ENCODE data around the gene GPR3.

Gene GPR3

GRCh38 chr1:27427816-27428315 is 35.4 kb downstream of the GPR3 start:
- Histone ChIP-seq H3K27ac (ENCODE audit: low read depth, low read length) (no peak overlapping the region), H3K4me2 (ENCODE audit: low read depth, low read length, poor library complexity, severe bottlenecking) (no peak overlapping the region), H3K9ac (ENCODE audit: low read length) (no peak overlapping the region), H4K20me1 (ENCODE audit: low read depth, low read length) (peaks cover 3% of the 10 kb centered on the region; the same call in 1 of the 2 replicates), H3F3A (ENCODE audit: insufficient read depth) (0 out of 2 replicates have a peak, but pooled peaks cover 4% of the 10 kb centered on the region), H3K9me3 (ENCODE audit: insufficient read depth, low read length) (no peaks in the 10 kb centered on the region), H3K27me3 (ENCODE audit: low read length) (no peaks in the 10 kb centered on the region), H3K9me2 (replicated peaks; ENCODE audit: insufficient read depth, low read length) (no peaks in the 10 kb centered on the region), H2AFZ (ENCODE audit: low read depth, low read length, severe bottlenecking) (no peak overlapping the region), H3K79me2 (ENCODE audit: insufficient read depth, low read length) (peaks cover 61% of the 10 kb centered on the region), H3K4me3 (ENCODE audit: insufficient read depth, low read length, poor library complexity, severe bottlenecking) (no peak overlapping the region), H3K36me3 (ENCODE audit: low read length) (peaks cover 8% of the 10 kb centered on the region)
- TF ChIP-seq CTCF (IDR thresholded peaks at IDR 0.05; ENCODE audit: insufficient read depth, low read length, poor library complexity, severe bottlenecking) (no peak), EZH2phosphoT487 (conservative IDR thresholded peaks at IDR 0.05; ENCODE audit: low read length) (no peak)

GRCh38 chr1:27428316-27429028 is 36.0 kb downstream of the GPR3 start:
- Histone ChIP-seq H2AFZ (ENCODE audit: low read depth, low read length, severe bottlenecking) (no peak overlapping the region), H3K4me3 (ENCODE audit: insufficient read depth, low read length, poor library complexity, severe bottlenecking) (no peak overlapping the region), H3K9me3 (ENCODE audit: insufficient read depth, low read length) (no peaks in the 10 kb centered on the region), H3K36me3 (ENCODE audit: low read length) (peaks cover 8% of the 10 kb centered on the region), H3K27me3 (ENCODE audit: low read length) (no peaks in the 10 kb centered on the region), H3K79me2 (ENCODE audit: insufficient read depth, low read length) (peaks cover 65% of the 10 kb centered on the region), H3K9me2 (replicated peaks; ENCODE audit: insufficient read depth, low read length) (no peaks in the 10 kb centered on the region), H3K4me2 (ENCODE audit: low read depth, low read length, poor library complexity, severe bottlenecking) (no peak overlapping the region), H3K9ac (ENCODE audit: low read length) (no peak overlapping the region), H4K20me1 (ENCODE audit: low read depth, low read length) (peaks cover 3% of the 10 kb centered on the region; the same call in 1 of the 2 replicates), H3K27ac (ENCODE audit: low read depth, low read length) (no peak overlapping the region), H3F3A (ENCODE audit: insufficient read depth) (0 out of 2 replicates have a peak, but pooled peaks cover 4% of the 10 kb centered on the region)
- no peak for TF ChIP-seq EZH2phosphoT487 (conservative IDR thresholded peaks at IDR 0.05; ENCODE audit: low read length)
- no peak for TF ChIP-seq CTCF (IDR thresholded peaks at IDR 0.05; ENCODE audit: insufficient read depth, low read length, poor library complexity, severe bottlenecking)

GRCh38 chr1:27429029-27429425 is 36.6 kb downstream of the GPR3 start:
- no peak overlapping the region for H3K4me3 ChIP-seq (ENCODE audit: insufficient read depth, low read length, poor library complexity, severe bottlenecking)
- H3K27me3 ChIP-seq (ENCODE audit: low read length): no peaks in the 10 kb centered on the region
- TF ChIP-seq CTCF (IDR thresholded peaks at IDR 0.05; ENCODE audit: insufficient read depth, low read length, poor library complexity, severe bottlenecking) (no peak), EZH2phosphoT487 (conservative IDR thresholded peaks at IDR 0.05; ENCODE audit: low read length) (no peak)
- H3K27ac ChIP-seq (ENCODE audit: low read depth, low read length): no peak overlapping the region
- no peak overlapping the region for H3K4me2 ChIP-seq (ENCODE audit: low read depth, low read length, poor library complexity, severe bottlenecking)
- no peaks in the 10 kb centered on the region for H3K9me3 ChIP-seq (ENCODE audit: insufficient read depth, low read length)
- peaks cover 3% of the 10 kb centered on the region; the same call in 1 of the 2 replicates for H4K20me1 ChIP-seq (ENCODE audit: low read depth, low read length)
- no peak overlapping the region for H2AFZ ChIP-seq (ENCODE audit: low read depth, low read length, severe bottlenecking)
- H3F3A ChIP-seq (ENCODE audit: insufficient read depth): 0 out of 2 replicates have a peak, but pooled peaks cover 4% of the 10 kb centered on the region
- no peak overlapping the region for H3K9ac ChIP-seq (ENCODE audit: low read length)
- H3K79me2 ChIP-seq (ENCODE audit: insufficient read depth, low read length): peaks cover 65% of the 10 kb centered on the region
- no peaks in the 10 kb centered on the region for H3K9me2 ChIP-seq (replicated peaks; ENCODE audit: insufficient read depth, low read length)
- H3K36me3 ChIP-seq (ENCODE audit: low read length): peaks cover 8% of the 10 kb centered on the region

Data from SU-DHL-6 (cell line).